Measurements from ENCODE around the gene NBL1. TPM values are rescaled to one million over a fixed set of nuclear protein-coding genes. Genes with fewer than 3 reads are reported as not detected.
A peak's percentile ranks its signal among the peaks of the same experiment; 100 is the strongest.

Gene NBL1
- total and polyA plus RNA-seq, 8 donors: 63.2 to 257 (median 101) TPM

GRCh38 chr1:19657511-19657910, 13.4 kb downstream of the NBL1 start:
- no peak overlapping the region for H3K4me3 ChIP-seq
- intact Hi-C loops (cut with DNase I; ENCODE audit: low total_unique reads): loop anchor here (10.0 kb wide), 2 partner anchors 283 to 313 kb away; no protein-coding TSS in a partner anchor
- WGBS, 5 donors: 86 to 94% (median 90%) methylated on average over 7 to 10 of the region's 10 CpGs
- H3K4me1 ChIP-seq: peaks cover 4 to 35% (median 30%) of the 10 kb centered on the region in 4 donors
- peaks cover 0 to 15% (median 0%) of the 10 kb centered on the region in 3 donors for H3K27me3 ChIP-seq
- H3K27ac ChIP-seq: no peak overlapping the region
- DNase-seq: no peak
- peaks cover 5 to 44% (median 39%) of the 10 kb centered on the region in 4 donors for H3K36me3 ChIP-seq
- no peak for TF ChIP-seq POLR2A (IDR thresholded peaks at IDR 0.05)
- TF ChIP-seq EP300 (IDR thresholded peaks at IDR 0.05): no peak
- TF ChIP-seq POLR2AphosphoS5 (IDR thresholded peaks at IDR 0.05): no peak
- TF ChIP-seq CTCF (IDR thresholded peaks at IDR 0.05): no peak
- H3K9me3 ChIP-seq: no peaks in the 10 kb centered on the region

- Histone ChIP-seq H3K27ac (peak overlapping the region in 1 of 5 donors; percentile 41), H3K27me3 (peaks cover 0 to 22% (median 0%) of the 10 kb centered on the region in 3 donors), H3K9me3 (no peaks in the 10 kb centered on the region), H3K4me3 (no peak overlapping the region), H3K36me3 (peaks cover 5 to 44% (median 39%) of the 10 kb centered on the region in 4 donors), H3K4me1 (peaks cover 4 to 32% (median 30%) of the 10 kb centered on the region in 4 donors)
- DNase-seq: no peak
- WGBS, 5 donors: 87 to 94% (median 91%) methylated on average over 7 to 13 of the region's 13 CpGs
- TF ChIP-seq EP300 (IDR thresholded peaks at IDR 0.05) (no peak), POLR2AphosphoS5 (IDR thresholded peaks at IDR 0.05) (no peak), POLR2A (IDR thresholded peaks at IDR 0.05) (no peak), CTCF (IDR thresholded peaks at IDR 0.05) (no peak)
- intact Hi-C loops (cut with DNase I; ENCODE audit: low total_unique reads): loop anchor here (10.0 kb wide), 2 partner anchors 283 to 313 kb away; no protein-coding TSS in a partner anchor
Measured at GRCh38 chr1:19658186-19658585, 14.1 kb downstream of the NBL1 start.

GRCh38 chr1:19661721-19662228, 17.7 kb downstream of the NBL1 start:
- TF ChIP-seq CTCF (IDR thresholded peaks at IDR 0.05) (peak in 4 of 7 experiments; percentile 37 to 79 (median 50)), POLR2A (IDR thresholded peaks at IDR 0.05) (no peak)
- no peak overlapping the region for H3K4me3 ChIP-seq
- intact Hi-C loops (cut with DNase I; ENCODE audit: low total_unique reads): no loop called here
- peaks cover 13 to 30% (median 25%) of the 10 kb centered on the region in 4 donors for H3K4me1 ChIP-seq
- peak in 1 of 2 donors; percentile 74 for DNase-seq
- H3K27me3 ChIP-seq: peaks cover 21 to 58% (median 31%) of the 10 kb centered on the region in 3 donors
- no peak overlapping the region for H3K27ac ChIP-seq
- WGBS, 5 donors: 12 to 18% (median 16%) methylated on average over 9 of the region's 9 CpGs
- peaks cover 2 to 22% (median 21%) of the 10 kb centered on the region in 4 donors for H3K36me3 ChIP-seq
- no peaks in the 10 kb centered on the region for H3K9me3 ChIP-seq

GRCh38 chr1:19662313-19662712, 18.2 kb downstream of the NBL1 start:
- 62 to 75% (median 69%) methylated on average over 3 of the region's 3 CpGs for WGBS, 5 donors
- intact Hi-C loops (cut with DNase I; ENCODE audit: low total_unique reads): no loop called here
- Histone ChIP-seq H3K27ac (no peak overlapping the region), H3K4me3 (no peak overlapping the region), H3K27me3 (peaks cover 21 to 63% (median 36%) of the 10 kb centered on the region in 3 donors), H3K9me3 (no peaks in the 10 kb centered on the region), H3K4me1 (peaks cover 13 to 30% (median 25%) of the 10 kb centered on the region in 4 donors), H3K36me3 (peaks cover 0 to 16% (median 16%) of the 10 kb centered on the region in 4 donors)
- TF ChIP-seq EP300 (IDR thresholded peaks at IDR 0.05): no peak
- no peak for TF ChIP-seq POLR2A (IDR thresholded peaks at IDR 0.05)
- TF ChIP-seq POLR2AphosphoS5 (IDR thresholded peaks at IDR 0.05): no peak
- TF ChIP-seq CTCF (IDR thresholded peaks at IDR 0.05): no peak
- DNase-seq: no peak
